IPS DF 19.7 (cell line): ENCODE data around the gene ANAPC4.

Source experiments
- DNase-seq: peaks from one replicate; pipeline ENCODE4 v3.0.0-alpha.2; 2013; ENCODE audit warnings: low read depth, low spot score

The ANAPC4 gene

GRCh38 chr4:25378437-25378743 is 1.3 kb downstream of the ANAPC4 start:
- DNase-seq = no peak

- DNase-seq = no peak
Measured at GRCh38 chr4:25379591-25379990, 2.5 kb downstream of the ANAPC4 start.

GRCh38 chr4:25383647-25384046 is 6.6 kb downstream of the ANAPC4 start:
- no peak for DNase-seq

GRCh38 chr4:25386926-25387325 is 9.9 kb downstream of the ANAPC4 start:
- DNase-seq = no peak

GRCh38 chr4:25397305-25397704 is 20.2 kb downstream of the ANAPC4 start:
- DNase-seq = no peak

GRCh38 chr4:25399510-25399909 is 22.4 kb downstream of the ANAPC4 start:
- DNase-seq = no peak

- no peak for DNase-seq
Measured at GRCh38 chr4:25401066-25401465, 24.0 kb downstream of the ANAPC4 start.

GRCh38 chr4:25402521-25402920 is 25.5 kb downstream of the ANAPC4 start:
- no peak for DNase-seq

GRCh38 chr4:25403699-25404098 is 26.6 kb downstream of the ANAPC4 start:
- DNase-seq = no peak

- no peak for DNase-seq
Measured at GRCh38 chr4:25405453-25405852, 28.4 kb downstream of the ANAPC4 start.

- DNase-seq = no peak
Measured at GRCh38 chr4:25406081-25406692, 29.1 kb downstream of the ANAPC4 start.

GRCh38 chr4:25410820-25411529 is 33.9 kb downstream of the ANAPC4 start:
- no peak for DNase-seq

- no peak for DNase-seq
Measured at GRCh38 chr4:25413261-25413660, 36.2 kb downstream of the ANAPC4 start.

- no peak for DNase-seq
Measured at GRCh38 chr4:25417014-25417413, 40.0 kb downstream of the ANAPC4 start.

- no peak for DNase-seq
Measured at GRCh38 chr4:25420931-25421330, 43.9 kb downstream of the ANAPC4 start.

GRCh38 chr4:25421816-25422525 is 44.9 kb downstream of the ANAPC4 start:
- no peak for DNase-seq

GRCh38 chr4:25423548-25423947 is 46.5 kb downstream of the ANAPC4 start:
- DNase-seq = no peak

GRCh38 chr4:25424539-25425228 is 47.6 kb downstream of the ANAPC4 start:
- no peak for DNase-seq

GRCh38 chr4:25425361-25425760 is 48.3 kb downstream of the ANAPC4 start:
- DNase-seq = no peak

- DNase-seq = no peak
Measured at GRCh38 chr4:25427871-25428270, 50.8 kb downstream of the ANAPC4 start.

GRCh38 chr4:25430630-25431029 is 53.6 kb downstream of the ANAPC4 start:
- DNase-seq = no peak
